PC-9 (cell line): ENCODE results near the gene VCL. TPM values are rescaled to one million over a fixed set of nuclear protein-coding genes. Genes with fewer than 3 reads are reported as not detected.

ENCODE experiments used
- Bru-seq: library from RNA; stranded (reverse); fragments of 400-500 nt; gene quantifications from one replicate; lab custom pipeline; 2021; lab: Mats Ljungman, UMichigan
- BruChase-seq, 2 experiments: library from RNA; stranded (reverse); fragments of 400-500 nt; gene quantifications; one replicate each; lab custom pipeline; 2021; lab: Mats Ljungman, UMichigan
- BruUV-seq: library from RNA; stranded (reverse); fragments of 400-500 nt; replicated peaks from 2 replicates; lab custom pipeline; 2021; lab: Mats Ljungman, UMichigan
- CTCF ChIA-PET: fragments of 300-600 bp; sonication (Branson Sonifier 250); formaldehyde crosslinking; loops from one replicate; lab custom pipeline; 2022; ENCODE audit warnings: antibody characterized with exemption; lab: Charles Lee
- POLR2A ChIA-PET: fragments of 300-600 bp; sonication (Branson Sonifier 250); formaldehyde crosslinking; loops from one replicate; lab custom pipeline; 2022; ENCODE audit warnings: antibody characterized with exemption; ENCODE audit not compliant: unreplicated experiment; lab: Charles Lee
- DNase-seq, 2 experiments: peaks; one replicate each; pipeline versions ENCODE4 v3.0.0 to v3.0.0-alpha.2; 2015 to 2022; ENCODE audit warnings: mixed read lengths in 1 of 2
- H2AFZ ChIP-seq: fragments of 200-600 bp; sonication (generic); 2 replicates; pipeline ENCODE4 v1.8.1; 2017; ENCODE audit warnings: antibody characterized with exemption
- H3F3A ChIP-seq: fragments of 200-600 bp; sonication (generic); 2 replicates; pipeline ENCODE4 v1.8.1; 2017; ENCODE audit warnings: antibody characterized with exemption, mild to moderate bottlenecking, low read depth; ENCODE audit not compliant: insufficient read depth
- H3K27ac ChIP-seq: fragments of 200-600 bp; sonication (generic); 2 replicates; pipeline ENCODE4 v1.6.1; 2016; ENCODE audit warnings: mixed run types
- H3K27me3 ChIP-seq: fragments of 200-600 bp; sonication (generic); 2 replicates; pipeline ENCODE4 v1.6.1; 2016; ENCODE audit warnings: low read depth, mixed run types; ENCODE audit not compliant: insufficient read depth
- H3K36me3 ChIP-seq: fragments of 200-600 bp; sonication (generic); 2 replicates; pipeline ENCODE4 v1.6.1; 2016; ENCODE audit warnings: low read depth, mixed run types
- H3K4me1 ChIP-seq: fragments of 200-600 bp; sonication (generic); replicated peaks from 2 replicates; pipeline ENCODE4 v1.6.1; 2016; ENCODE audit warnings: mixed run types; ENCODE audit not compliant: insufficient read depth
- H3K4me2 ChIP-seq: fragments of 200-600 bp; sonication (generic); 2 replicates; pipeline ENCODE4 v1.6.1; 2017; ENCODE audit warnings: mixed run types
- H3K4me3 ChIP-seq: fragments of 200-600 bp; sonication (generic); 2 replicates; pipeline ENCODE4 v1.6.1; 2016; ENCODE audit warnings: mixed run types
- H3K79me2 ChIP-seq: fragments of 200-600 bp; sonication (generic); 2 replicates; pipeline ENCODE4 v1.6.1; 2017; ENCODE audit warnings: low read depth, mixed run types
- H3K9me2 ChIP-seq: fragments of 200-600 bp; sonication (generic); 2 replicates; pipeline ENCODE4 v1.8.1; 2017; ENCODE audit warnings: mild to moderate bottlenecking; ENCODE audit not compliant: insufficient read depth
- H3K9me3 ChIP-seq: fragments of 200-600 bp; sonication (generic); 2 replicates; pipeline ENCODE4 v1.8.1; 2016; ENCODE audit warnings: low read depth; ENCODE audit not compliant: insufficient read depth
- H4K20me1 ChIP-seq: fragments of 200-600 bp; sonication (generic); 2 replicates; pipeline ENCODE4 v1.8.1; 2017; ENCODE audit not compliant: insufficient read depth
- CTCF ChIP-seq: fragments of 200-600 bp; sonication (generic); conservative IDR thresholded peaks from 2 replicates; pipeline ENCODE4 v1.6.1; 2017; ENCODE audit warnings: mixed run types, antibody characterized with exemption, mild to moderate bottlenecking, moderate library complexity
- EZH2 ChIP-seq: fragments of 200-600 bp; sonication (generic); IDR thresholded peaks from 2 replicates; pipeline ENCODE4 v1.8.0; 2017; ENCODE audit warnings: antibody characterized with exemption, low read depth
- intact Hi-C: fragments of 100-400 bp; cut with micrococcal nuclease; formaldehyde crosslinking; loops from one replicate; pipeline ENCODE4 v1.10.0; 2022; ENCODE audit not compliant: unreplicated experiment
- long read RNA-seq: library from polyadenylated mRNA; stranded (forward); transcript quantifications from one replicate; pipeline ENCODE4 v2.0.0, GENCODE V29; 2022
- total RNA-seq: library from RNA; stranded (reverse); gene quantifications from 2 replicates; pipeline ENCODE4 v1.2.3, GENCODE V29; 2021

Gene VCL
- total RNA-seq (208 and 225 TPM in 2 replicates), Bru-seq, nascent RNA (percentile 98 among the genes with signal in this experiment), BruChase-seq, experiment 1, labeled RNA remaining after a 2-hour chase (percentile 98 among the genes with signal in this experiment), BruChase-seq, experiment 2, labeled RNA remaining after a 6-hour chase (percentile 97 among the genes with signal in this experiment)
- long read RNA-seq, full-length matches to known transcripts, result 99 of 164 reads
- long read RNA-seq, partial matches to known transcripts, result 35 of 164 reads
- long read RNA-seq, other reads (novel, unspliced or antisense), result 30 of 164 reads

DNA sequence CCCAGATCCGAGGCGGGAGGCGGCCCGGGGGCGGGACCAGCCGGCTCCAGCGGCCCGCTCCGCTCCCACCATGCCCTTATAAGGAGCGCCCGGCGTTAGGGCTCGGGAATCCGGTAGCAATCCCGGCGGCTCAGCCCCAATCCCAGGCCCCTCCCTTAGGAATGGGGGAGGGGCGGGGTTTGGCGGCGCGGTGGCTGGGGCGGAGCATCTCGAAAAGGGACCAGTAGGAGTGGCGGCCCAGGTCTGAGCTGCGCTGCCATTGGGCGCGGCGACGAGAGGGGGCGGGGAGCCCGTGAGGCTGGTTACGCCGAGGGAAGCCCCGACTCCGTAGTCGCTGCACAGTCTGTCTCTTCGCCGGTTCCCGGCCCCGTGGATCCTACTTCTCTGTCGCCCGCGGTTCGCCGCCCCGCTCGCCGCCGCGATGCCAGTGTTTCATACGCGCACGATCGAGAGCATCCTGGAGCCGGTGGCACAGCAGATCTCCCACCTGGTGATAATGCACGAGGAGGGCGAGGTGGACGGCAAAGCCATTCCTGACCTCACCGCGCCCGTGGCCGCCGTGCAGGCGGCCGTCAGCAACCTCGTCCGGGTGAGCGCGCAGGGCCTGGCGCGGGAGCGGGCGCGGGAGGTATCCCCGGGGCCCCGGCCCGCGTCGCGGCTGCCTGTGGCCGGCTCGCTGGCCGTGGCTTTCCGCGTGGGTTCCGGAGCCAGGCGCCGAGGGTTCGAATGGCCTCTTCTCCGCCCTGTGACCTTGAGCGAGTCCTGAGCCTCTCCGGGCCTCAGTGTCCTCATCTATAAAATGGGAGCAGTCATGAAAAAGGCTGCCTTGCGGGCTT lies at the start of gene VCL:
Gene VCL, plus strand, starts transcription at position 330 of the 836 bp plus-strand sequence. Its CDS starts 92 bp downstream, at position 422.
- TF ChIP-seq CTCF, result no peak
- no peak for TF ChIP-seq EZH2
- intact Hi-C loops, result loop anchor here (1.0 to 2.0 kb wide), 4 partner anchors 32 to 83 kb away; no protein-coding TSS in a partner anchor
- CTCF ChIA-PET, result interaction anchor here (0.6 kb wide), 1 partner anchor 10 kb away, joined by 4 read pairs; no protein-coding TSS in a partner anchor
- no TSS peak for BruUV-seq
- POLR2A ChIA-PET, result interaction anchor here (0.6 to 3.8 kb wide), 12 partner anchors 14 to 112 kb away, joined by 3 to 57 read pairs (median 6); no protein-coding TSS in a partner anchor
- DNase-seq, result peak; percentile 93 to 100
- peaks cover 41% of the 10 kb centered on the region for H3K4me1 ChIP-seq
- peak within 1 kb of the TSS; percentile 90 for H3K4me3 ChIP-seq
- no peaks in the 10 kb centered on the region for H3K9me2 ChIP-seq
- peaks cover 26% of the 10 kb centered on the region for H3K36me3 ChIP-seq
- H3K9me3 ChIP-seq, result no peaks in the 10 kb centered on the region
- peak within 1 kb of the TSS; percentile 91 for H2AFZ ChIP-seq
- peak within 1 kb of the TSS; percentile 89 for H3K4me2 ChIP-seq
- H3K27ac ChIP-seq, result peak within 1 kb of the TSS; percentile 79
- H4K20me1 ChIP-seq, result peaks cover 35% of the 10 kb centered on the region
- peaks cover 49% of the 10 kb centered on the region for H3K79me2 ChIP-seq
- peaks cover 30% of the 10 kb centered on the region; the same call in 1 of the 2 replicates for H3F3A ChIP-seq
- no peaks in the 10 kb centered on the region for H3K27me3 ChIP-seq

- no peaks in the 10 kb centered on the region for H3K27me3 ChIP-seq
- H3K9me2 ChIP-seq, result no peaks in the 10 kb centered on the region; the same call in 1 of the 2 replicates
- no peaks in the 10 kb centered on the region for H3K9me3 ChIP-seq
- no peaks in the 10 kb centered on the region for H3K79me2 ChIP-seq
- no peaks in the 10 kb centered on the region for H3F3A ChIP-seq
- H3K4me1 ChIP-seq, result no peaks in the 10 kb centered on the region
- H2AFZ ChIP-seq, result no peak overlapping the region
- no TSS peak for BruUV-seq
- no peaks in the 10 kb centered on the region for H3K36me3 ChIP-seq
- H4K20me1 ChIP-seq, result no peaks in the 10 kb centered on the region
- DNase-seq, result no peak
- POLR2A ChIA-PET, result no interaction called here
- no peak overlapping the region for H3K27ac ChIP-seq
- no peak overlapping the region for H3K4me2 ChIP-seq
- CTCF ChIA-PET, result interaction anchor here (0.7 kb wide), 1 partner anchor 185 kb away, joined by 8 read pairs; no protein-coding TSS in a partner anchor
- no peak overlapping the region for H3K4me3 ChIP-seq
- intact Hi-C loops, result no loop called here
- TF ChIP-seq CTCF (no peak), EZH2 (no peak)
Measured at GRCh38 chr10:73948947-73949633, 48.8 kb upstream of the VCL start.
